ENCODE measurements around the gene SNX8. TPM values are rescaled to one million over a fixed set of nuclear protein-coding genes. Genes with fewer than 3 reads are reported as not detected.
"Not testable (repeated sequence)": the region's sequence is repeated elsewhere in the genome, so short reads cannot be mapped to it uniquely, and the experiment has no call there.

SNX8 gene
- total and polyA plus RNA-seq, 2 of the 4 experiments (the other 2 are of a cell fraction): 7.7 to 55.9 TPM

GRCh38 chr7:2332606-2333231, 18.5 kb upstream of the SNX8 start:
- H3K14ac ChIP-seq (replicated peaks; ENCODE audit: low read depth, low read length); BruUV-seq (replicated peaks); H2BK5ac ChIP-seq (ENCODE audit: low read depth, low read length, poor library complexity, severe bottlenecking); in situ Hi-C loops (cut with MboI; ENCODE audit: low sequenced_read_pairs); H2AK5ac ChIP-seq (ENCODE audit: low read depth, low read length); H2BK15ac ChIP-seq (ENCODE audit: low read depth, low read length); H3K27ac ChIP-seq (ENCODE audit: insufficient read depth, low read length); POLR2A ChIA-PET (ENCODE audit: unreplicated experiment); H3K4me2 ChIP-seq (ENCODE audit: low read depth, low read length); DNase-seq; ATAC-seq (ENCODE audit: low read depth); H3K18ac ChIP-seq (ENCODE audit: low read depth, low read length); H2AK9ac ChIP-seq (replicated peaks; ENCODE audit: low read depth, low read length, poor library complexity); H3K9me3 ChIP-seq (ENCODE audit: control insufficient read depth, insufficient read depth, low read length); H4K20me1 ChIP-seq (ENCODE audit: insufficient read depth, low read length); H4K8ac ChIP-seq (ENCODE audit: low read depth in 2 of 2, low read length in 2 of 2); H3K9ac ChIP-seq (ENCODE audit: low read depth, low read length); H4K91ac ChIP-seq (ENCODE audit: insufficient read depth, low read depth, low read length); H3K36me3 ChIP-seq (ENCODE audit: control insufficient read depth, insufficient read depth, low read length); H3K56ac ChIP-seq (ENCODE audit: extremely low read depth, insufficient read depth, low read length); H3K4me1 ChIP-seq (ENCODE audit: control insufficient read depth, insufficient read depth, low read length); intact Hi-C loops (cut with micrococcal nuclease); H2AFZ ChIP-seq (replicated peaks; ENCODE audit: low read length, poor library complexity); H3K79me1 ChIP-seq (ENCODE audit: low read depth in 1 of 2, low read length in 2 of 2); H3K4me3 ChIP-seq (ENCODE audit: insufficient read depth, low read depth, low read length); H3K27me3 ChIP-seq (ENCODE audit: control insufficient read depth, insufficient read depth, low read length); H3K9me1 ChIP-seq (ENCODE audit: insufficient read depth, low read length); H3K23ac ChIP-seq (ENCODE audit: low read depth, low read length); H2BK20ac ChIP-seq (ENCODE audit: low read depth, low read length); dilution Hi-C loops (cut with HindIII; ENCODE audit: low sequenced_read_pairs, unreplicated experiment); H4K5ac ChIP-seq (ENCODE audit: low read depth, low read length); H2BK120ac ChIP-seq (ENCODE audit: low read depth, low read length); H3K4ac ChIP-seq (ENCODE audit: low read depth, low read length): not testable (repeated sequence)
- 100% methylated on average over 1 of the region's 4 CpGs; no CpG with 5 or more reads in 1 of the 2 experiments for WGBS, 2 experiments (ENCODE audit: extremely low coverage in 2 of 2, insufficient read length in 1 of 2)
- CTCF ChIA-PET: interaction anchor here (1.9 kb wide), 1 partner anchor 15 kb away, joined by 4 read pairs; no protein-coding TSS in a partner anchor

Measured in IMR-90 (cell line).